GM21528 (cell line): ENCODE measurements around the gene TTC39C.

Source experiments
- ATAC-seq: cut with Tn5 transposase; IDR thresholded peaks from one replicate; pipeline ENCODE4 v1.9.1; 2021; ENCODE audit warnings: mild to moderate bottlenecking, moderate library complexity; ENCODE audit not compliant: unreplicated experiment, low FRiP score

TTC39C gene

DNA sequence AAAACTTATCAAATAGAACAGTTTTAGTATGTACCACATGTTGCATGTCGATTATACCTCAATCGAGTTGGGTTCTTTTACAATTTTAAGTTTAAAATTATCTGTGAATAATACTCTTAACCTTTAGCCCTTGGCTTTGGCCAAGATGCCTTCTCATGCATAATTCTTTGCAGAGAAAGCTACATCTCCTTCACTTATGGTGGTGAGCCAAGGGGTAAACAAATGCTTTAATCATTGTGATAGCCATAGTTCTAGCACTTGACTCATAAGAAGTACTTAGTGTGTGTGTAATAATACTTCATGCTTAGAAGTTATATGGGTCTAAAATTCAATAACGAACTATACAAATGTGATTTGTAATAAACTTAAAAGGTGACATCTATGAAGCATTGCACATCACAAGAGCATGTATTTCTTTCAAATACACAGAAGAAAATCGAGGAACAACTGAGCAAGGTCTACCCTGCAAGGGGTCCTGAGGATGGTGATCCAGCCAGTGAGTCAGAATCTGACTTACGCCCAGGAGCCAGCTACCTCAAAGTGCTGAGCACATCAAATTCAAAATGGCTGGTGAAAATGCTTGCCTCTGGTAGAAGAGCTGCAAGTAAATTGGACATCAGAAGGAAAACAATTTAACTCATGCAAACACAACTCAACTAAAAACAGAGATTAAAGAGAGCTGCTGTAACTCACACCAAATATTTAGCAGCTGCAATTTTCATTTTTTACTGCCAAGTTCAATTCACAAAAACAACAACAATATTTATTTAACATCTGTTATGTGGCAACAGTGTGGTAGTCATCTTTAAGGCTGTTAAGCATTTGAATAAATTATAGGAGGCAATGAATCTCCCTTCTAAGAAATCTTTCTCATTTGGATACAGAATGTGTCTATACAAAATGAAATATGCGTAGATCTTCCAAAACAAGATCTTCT is 23.8 kb upstream of the TTC39C start:
- ATAC-seq: no peak

DNA sequence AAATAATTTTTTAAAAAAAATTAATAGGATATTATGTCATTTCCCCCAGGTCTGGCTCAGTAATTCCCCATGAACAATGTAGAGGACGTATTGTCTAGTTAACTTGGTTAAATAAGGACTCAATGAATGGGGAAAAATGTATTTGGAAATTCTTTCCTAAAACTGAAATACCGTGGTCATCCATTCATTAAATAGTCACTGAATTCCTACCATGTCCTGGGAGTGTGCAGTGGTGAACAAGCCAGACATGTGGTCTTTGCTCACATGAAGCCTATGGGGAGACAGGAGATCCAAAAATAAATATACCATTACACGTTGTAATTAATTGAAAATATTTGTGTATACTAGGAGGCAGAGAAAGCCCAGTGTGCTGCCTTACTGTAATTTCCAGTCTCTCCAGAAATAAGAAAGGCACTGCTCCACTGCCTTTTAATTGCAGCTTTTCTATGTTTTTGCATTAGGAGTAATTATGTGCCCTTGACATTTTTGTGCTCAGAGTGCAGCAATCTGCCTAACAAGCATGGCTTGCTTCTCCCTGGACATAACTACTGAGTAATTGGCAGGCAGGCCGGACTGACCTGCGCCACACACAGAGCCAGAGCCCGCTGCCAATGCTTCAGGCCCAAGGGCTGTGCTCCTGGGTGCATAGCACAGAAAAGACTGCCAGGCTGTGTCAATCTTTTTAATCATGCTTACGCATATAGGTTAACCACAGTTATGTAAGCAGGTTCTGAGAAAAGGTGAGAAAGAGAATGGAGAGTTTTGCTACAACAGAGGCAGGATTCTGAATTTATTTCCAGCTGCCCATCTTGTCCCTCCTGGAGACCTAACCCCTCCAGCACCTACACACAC is 22.2 kb upstream of the TTC39C start:
- no peak for ATAC-seq

DNA sequence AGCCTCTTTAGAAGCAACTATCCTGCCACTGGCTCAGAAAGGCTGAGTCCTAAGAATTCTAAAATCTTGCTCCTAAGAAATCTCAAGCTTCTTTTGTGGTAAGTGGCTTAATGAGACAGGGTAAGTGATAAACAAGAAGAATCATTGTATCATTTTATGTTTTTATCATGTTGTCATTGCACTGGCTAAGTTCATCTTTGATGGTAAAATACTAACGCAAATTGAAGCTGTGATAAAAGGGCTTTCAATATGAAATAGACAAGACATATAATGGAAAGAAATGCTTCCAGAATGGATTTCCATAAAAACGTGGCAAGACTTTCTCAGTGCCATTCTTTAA is 21.6 kb upstream of the TTC39C start:
- no peak for ATAC-seq

DNA sequence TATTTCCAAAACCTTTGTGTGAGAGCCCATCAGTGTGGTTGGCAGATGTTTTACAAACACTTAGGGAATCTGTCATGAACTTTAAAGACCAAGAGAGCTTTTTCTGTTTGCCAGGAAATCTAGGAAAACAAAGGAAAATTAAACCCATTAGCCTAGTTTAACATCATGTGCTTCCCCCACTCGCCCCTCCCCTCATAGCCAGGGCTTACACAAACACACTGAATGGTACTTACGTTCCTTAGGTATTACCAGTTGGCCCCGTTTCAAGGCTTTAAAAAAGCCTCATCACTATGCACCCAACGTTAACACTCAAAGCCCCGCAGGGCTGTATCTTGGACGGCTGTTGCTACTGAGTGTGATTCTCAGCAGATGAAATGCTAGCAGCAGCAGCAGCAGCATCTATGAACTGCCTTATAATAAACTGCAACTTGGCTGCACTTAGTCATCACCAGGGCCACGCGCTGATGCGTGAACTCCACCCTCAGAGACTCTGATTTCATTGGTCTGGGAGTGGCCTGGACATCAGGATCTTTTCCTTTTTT is 20.1 kb upstream of the TTC39C start:
- no peak for ATAC-seq

DNA sequence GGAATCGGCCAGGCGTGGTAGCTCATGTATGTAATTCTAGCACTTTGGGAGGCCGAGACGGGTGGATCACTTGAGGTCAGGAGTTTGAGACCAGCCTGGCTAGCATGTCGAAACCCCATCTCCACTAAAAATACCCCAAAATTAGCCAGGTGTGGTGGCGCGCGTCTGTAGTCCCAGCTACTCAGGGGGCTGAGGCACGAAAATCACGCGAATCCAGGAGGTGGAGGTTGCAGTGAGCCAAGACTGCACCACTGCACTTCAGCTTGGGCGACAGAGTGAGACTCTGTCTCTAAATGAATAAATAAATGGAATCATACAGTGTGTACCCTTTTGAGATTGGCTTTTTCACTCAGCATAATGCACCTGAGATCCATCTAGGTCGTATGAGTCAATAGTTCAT is 19.4 kb upstream of the TTC39C start:
- no peak for ATAC-seq

DNA sequence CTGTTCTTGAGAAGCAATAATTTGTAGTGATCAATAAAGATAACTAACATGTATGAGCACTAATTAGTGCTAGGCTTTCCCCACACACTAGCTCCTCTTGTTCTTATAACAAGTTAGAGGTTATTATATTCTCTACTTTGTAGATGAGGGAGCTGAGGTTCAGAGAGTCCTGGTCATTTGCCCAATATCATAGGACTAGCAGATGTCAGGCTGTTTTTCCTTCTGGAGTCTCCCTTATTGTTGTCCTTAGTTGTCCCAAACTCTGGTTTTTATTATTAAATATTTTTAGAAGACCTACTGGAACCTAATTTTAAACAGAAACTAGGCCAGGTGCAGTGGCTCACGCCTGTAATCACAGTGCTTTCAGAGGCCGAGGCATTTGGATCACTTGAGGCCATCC is 16.5 kb upstream of the TTC39C start:
- no peak for ATAC-seq

DNA sequence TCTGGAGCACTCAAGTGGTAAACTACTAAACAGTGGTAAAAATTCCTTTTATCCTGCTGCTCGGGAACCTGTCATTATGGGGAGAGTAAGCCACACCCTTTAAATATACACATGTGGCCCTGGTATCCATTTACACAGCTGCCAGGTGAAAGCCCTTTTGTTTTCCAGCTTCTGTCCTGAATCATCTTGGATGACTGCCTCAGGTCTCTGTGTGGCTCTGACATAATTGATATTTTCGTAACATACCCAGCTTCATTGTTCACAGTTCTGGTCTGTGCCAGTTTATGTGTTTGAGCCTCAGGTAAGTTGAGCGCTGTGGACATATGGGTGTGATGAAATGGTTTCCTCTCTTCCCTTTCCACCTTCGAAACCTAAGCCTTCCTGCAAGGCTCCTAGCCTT is 15.7 kb upstream of the TTC39C start:
- ATAC-seq: no peak

DNA sequence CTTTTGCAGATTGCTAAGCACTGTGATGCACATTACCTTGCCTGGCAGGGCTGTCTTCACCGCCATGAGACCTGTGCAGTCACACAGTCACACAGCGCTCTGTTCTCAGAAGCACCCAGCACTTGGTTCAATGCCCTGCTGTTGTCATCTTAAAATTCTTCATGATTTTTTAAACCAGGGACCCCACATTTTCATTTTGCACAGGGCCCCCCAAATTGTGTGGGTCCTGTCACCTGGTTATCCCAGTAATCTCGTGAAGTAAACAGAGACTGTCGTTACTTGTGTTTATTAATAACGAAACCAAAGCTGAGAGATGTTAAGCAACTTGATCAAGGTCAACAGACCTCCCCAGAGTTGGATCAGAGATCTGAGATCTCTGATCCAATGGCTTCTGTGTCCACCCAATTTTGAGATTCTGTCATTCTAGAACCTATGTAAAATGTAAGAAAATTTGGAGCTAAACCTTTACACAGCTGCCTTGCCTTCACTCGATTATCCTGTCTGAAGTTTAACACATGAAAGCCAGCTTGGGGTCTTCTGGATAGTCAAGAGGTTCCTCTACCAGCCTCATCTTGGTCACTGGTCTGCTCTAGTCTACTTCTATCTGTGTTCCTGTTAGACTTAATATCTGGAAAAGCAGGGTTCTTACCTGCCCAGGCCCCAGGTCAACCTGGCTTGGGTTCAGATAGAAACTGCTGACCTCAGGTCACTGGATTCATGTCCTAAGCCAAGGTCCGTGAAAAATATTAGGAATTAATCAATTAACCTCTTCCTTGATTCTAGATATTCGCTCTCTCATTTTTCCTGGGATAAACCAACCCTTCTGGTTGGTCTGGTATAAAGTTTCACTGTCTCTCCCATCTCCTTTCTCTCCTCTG is 13.7 kb upstream of the TTC39C start:
- ATAC-seq: no peak

DNA sequence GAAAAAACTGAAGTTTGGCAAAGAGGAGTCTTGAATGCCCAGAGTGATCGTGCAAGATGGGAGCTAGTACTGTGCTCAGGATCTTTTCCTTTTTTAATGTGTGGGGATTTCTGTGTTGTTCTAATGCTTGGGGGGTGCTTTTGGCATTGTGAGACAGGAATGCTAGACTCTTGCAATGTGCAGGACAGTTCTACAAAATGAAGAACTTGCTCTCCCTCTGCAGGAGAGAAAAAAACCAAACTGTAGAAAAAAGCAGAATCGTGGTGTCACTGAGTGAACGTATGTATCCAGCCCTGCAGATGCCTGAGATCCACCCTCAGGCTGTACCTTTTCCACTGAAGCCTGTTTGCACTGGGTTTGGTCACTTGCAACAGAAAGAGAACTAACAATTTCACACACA is 12.1 kb upstream of the TTC39C start:
- no peak for ATAC-seq

DNA sequence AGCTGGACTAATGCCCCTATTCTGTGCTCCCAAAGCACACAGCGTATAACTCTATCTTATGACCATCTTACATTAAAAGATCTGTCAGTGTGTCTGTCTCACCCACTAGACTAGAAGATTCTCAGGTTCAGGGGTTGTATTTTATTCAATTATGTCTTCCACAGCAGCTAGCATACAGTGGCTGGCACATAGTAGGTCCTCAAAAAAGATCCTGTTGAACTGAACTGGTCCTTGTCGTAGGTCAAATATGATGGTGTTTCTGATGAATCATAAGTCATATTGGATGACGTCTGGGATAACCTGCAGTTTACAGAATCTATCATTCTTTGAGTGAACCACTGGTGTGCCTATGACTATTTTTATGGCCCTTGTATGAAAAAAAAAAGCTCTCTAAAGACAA is 11.3 kb upstream of the TTC39C start:
- ATAC-seq: no peak

DNA sequence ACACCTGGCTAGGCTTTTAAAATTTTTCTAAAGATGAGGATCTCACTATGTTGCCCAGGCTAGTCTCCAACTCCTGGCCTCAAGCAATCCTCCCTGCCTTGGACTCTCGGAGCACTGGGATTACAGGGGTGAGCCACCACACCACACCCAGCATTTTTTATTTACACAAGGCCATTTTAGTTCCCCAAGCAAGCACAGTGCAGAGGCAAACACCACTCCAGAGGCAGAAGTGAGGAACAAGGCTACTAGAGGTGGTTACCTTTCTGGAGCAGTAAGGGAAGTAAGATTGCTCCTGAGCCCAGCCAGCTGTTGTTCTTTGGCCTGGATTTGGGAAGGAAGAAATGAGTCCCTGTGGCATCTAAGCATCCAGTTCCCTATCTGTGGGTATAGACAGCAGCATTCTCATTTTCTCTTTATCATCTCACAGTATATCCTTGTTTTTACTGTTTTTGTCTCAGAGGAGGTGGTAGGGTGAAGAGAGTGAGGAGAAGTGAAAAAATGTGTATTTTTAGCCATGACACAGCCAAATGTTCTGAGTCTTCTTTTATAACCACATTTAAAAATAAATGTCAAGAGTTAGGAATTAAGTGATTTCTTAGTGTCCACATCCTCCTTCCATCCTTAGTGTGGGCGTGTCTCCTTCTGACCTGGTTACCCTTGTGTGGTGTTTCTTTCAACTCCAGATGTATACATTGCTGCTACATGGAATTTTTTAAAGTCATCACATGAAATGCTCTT is 10.5 kb upstream of the TTC39C start:
- no peak for ATAC-seq

DNA sequence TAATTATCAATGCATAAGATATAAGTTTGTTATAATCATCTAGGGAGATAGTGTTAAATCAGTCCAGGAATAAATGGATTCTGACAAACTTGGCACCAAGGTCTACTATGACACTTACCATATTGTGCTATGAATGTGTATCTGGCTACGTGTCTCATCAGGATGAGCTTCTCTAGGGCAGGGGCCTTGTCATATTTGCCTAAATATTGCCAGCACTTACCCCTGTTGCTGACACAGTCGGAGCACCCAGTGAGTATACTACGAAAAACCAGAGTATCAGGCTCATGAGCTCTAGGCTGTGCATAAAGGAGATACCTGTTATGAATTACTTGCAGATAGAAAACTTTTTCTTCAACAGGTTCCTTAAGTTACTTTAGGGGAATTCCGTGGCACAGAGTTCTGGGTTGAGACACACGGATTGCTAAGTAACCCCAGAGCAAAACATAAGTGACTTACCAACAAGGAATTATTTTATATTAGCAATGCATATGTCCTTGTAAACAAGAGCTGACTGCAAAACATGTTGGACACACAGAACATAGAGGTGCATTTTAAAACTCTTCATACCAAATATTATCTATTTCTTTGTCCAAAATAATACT is 7.7 kb upstream of the TTC39C start:
- no peak for ATAC-seq

DNA sequence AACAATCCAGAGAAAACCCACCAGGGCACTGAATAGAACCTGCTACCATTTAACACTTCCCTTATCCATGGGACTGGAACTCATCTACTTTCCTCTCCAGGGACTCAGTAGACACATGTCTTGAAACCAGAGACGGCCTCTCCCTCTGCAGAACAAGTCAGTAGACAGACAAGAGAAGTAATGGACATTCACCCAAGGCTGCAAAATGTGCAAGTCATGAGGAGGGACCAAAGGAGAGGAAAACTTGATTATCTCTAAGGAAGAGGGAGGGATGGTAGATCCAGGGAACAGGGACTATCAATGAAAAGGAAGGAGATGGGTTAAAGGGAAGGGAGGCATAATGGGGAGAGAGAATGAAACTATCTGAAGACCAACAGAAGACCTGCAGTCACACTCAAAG is 5.3 kb upstream of the TTC39C start:
- no peak for ATAC-seq

DNA sequence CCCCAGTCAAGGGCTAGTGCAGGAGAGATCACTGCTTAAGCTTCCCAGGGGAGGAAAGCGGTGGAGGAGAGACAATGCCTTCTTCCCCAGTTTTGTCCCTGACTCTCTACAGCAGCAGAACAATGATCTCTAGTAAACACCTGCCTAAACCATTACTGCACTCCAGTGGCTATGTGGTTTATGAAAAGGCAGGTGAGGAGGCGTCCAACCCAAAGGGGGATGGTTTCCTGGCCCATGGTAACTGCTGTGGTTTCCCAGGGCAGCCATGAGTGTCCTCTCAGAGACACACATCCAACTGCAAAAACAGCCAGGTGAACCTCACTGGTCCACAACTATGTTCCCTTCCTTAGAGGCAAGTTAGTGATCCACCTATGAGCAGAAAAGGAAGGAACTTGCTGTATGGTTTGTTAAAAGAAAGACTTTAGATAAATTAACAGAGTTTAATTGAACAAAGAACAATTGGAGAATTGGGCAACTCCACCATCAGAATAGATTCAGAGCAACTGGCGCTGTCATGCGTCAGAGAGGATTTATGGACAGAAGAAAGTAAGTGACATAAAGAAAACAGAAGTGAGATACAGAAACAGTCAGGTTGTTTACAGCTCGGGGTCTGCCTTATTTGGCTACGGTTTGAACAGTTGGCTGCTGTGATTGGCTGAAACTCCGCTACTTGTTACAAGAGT is 4.8 kb upstream of the TTC39C start:
- ATAC-seq: peak; percentile 50

DNA sequence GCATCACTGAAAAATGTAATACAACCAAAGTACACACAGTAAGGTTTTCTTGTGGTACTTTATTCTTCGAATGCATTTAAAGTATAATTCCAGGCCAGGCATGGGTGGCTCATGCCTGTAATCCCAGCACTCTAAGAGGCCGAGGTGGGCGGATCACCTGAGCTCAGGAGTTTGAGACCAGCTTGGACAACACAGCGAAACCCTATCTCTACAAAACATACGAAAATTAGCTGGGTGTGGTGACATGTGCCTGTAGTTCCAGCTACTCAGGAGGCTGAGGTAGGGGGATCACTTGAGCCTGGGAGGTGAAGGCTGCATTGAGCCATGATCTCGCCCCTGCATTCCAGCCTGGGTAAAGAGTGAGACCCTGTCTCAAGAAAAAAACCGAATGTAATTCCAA is 3.9 kb upstream of the TTC39C start:
- no peak for ATAC-seq

DNA sequence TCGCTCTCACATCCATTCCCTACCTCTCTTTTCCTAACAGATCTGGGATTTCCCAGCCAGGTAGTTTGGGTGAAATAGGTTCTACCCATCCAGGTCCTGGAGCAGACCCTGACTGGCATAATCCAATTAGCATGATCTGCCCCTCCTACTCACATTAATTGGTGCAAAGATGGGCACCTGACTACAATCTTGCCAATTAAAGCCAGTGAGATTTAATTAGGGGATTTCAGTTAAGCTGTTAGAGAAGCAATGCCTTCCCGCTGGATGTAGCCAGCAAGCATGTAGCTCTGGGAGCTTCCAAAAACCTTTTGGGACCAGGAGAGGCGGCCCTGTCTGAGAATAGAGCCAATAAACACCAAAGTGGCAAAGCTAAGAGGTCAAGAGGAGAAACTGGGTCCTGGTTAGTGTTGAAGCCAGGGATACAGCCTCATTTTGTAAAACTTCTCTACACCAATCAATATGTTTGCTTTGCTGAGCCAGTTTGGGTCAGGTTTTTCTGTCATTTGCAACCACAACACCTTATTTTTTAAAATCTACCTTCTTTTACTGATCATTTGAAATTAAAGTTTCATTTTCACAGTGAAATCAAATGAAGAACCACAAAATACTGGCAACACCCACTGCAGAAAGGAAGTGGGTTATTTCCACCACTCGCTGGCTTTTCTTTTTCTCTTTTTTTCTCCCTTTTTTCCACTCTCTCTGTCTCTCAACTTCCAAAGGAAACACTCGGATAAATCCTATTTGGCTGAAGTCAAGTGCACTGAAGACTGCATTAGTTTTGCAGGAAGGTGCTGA is 3.2 kb upstream of the TTC39C start:
- no peak for ATAC-seq

DNA sequence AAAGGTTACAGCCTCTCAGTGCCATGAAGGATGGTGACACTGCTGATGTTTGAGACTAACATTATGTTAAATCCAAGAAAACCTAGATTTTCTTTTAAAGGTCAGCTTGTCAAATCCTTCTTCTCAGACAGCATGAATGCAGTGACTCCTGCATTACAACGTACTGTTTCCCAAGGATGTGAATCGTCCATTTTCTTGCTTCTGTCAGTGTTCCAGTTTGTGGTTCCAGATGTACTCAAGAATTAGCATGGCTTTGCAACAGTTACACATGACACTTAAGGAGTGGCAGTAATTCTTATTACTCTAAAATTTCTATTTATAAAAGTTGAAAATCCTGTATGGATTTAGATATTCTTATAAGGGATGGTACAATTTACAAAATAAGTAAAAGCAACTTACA is 1.5 kb upstream of the TTC39C start:
- ATAC-seq: no peak

DNA sequence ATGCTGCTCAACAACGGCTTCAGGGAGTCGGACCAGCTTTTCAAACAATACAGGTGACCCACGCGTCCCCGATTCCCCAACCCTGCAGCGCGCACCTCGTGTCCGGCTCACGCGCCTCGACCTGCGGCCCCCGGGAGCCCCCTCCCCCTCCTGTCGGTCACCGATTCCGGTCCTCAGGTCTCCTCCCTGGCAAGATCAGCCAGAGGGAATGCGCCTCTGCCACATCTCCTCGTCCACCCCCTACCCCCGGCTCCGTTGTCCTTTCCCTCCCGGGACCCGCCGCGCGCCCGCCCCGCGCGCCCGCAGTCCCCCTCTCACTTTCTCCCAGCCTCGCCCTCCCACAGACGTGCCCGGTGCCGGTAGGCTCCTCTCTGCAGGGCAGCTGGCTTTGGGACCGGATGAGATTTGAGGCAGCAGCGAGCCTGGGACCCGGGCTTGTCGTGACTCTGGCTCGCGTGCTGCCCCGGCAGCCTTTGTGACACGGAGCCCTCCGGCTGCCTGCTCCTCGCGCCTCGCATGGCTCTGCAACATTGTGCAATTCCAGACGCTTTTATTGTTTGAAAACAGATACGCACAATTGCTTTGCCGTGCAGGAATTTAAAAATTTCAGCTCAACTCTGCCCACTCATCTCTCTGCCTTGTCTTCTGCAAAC is 558 bp downstream of the TTC39C start:
- ATAC-seq: peak; percentile 19
